PFSK-1 (cell line): ENCODE measurements around the gene GUCD1.

Experiments used
- FOXP2 ChIP-seq: optimal IDR thresholded peaks from 2 replicates; pipeline ENCODE3; 2011; ENCODE audit warnings: borderline replicate concordance, control low read depth, inconsistent platforms; ENCODE audit not compliant: insufficient read depth; ENCODE audit errors: extremely low read length, extremely low read depth
- POLR2AphosphoS5 ChIP-seq: IDR thresholded peaks from 2 replicates; pipeline ENCODE4 v1.6.1; 2012; ENCODE audit warnings: low read depth, mild to moderate bottlenecking, control low read depth, low read length, moderate library complexity
- REST ChIP-seq, 2 experiments: IDR thresholded peaks; 2 replicates each; pipeline versions ENCODE4 v1.6.1 to v1.8.0; 2011 to 2012; ENCODE audit warnings: low read depth in 2 of 2, low read length in 2 of 2, control low read depth in 1 of 2, inconsistent platforms in 1 of 2, mild to moderate bottlenecking in 1 of 2, moderate library complexity in 1 of 2; ENCODE audit not compliant: insufficient read depth in 1 of 2
- SIN3A ChIP-seq: IDR thresholded peaks from 2 replicates; pipeline ENCODE4 v1.6.1; 2012; ENCODE audit warnings: mild to moderate bottlenecking, low read length, moderate library complexity, borderline replicate concordance; ENCODE audit not compliant: insufficient read depth
- TAF1 ChIP-seq: IDR thresholded peaks from 2 replicates; pipeline ENCODE4 v1.6.1; 2012; ENCODE audit warnings: low read length, control low read depth, borderline replicate concordance; ENCODE audit not compliant: insufficient read depth

GRCh38 chr22:24518228-24518627 lies 36.7 kb downstream of the GUCD1 start:
- no peak for TF ChIP-seq POLR2AphosphoS5
- TF ChIP-seq SIN3A: no peak
- no peak for TF ChIP-seq REST (IDR thresholded peaks at IDR 0.05; ENCODE audit: insufficient read depth in 1 of 2, low read depth in 2 of 2, low read length in 2 of 2)
- no peak for TF ChIP-seq TAF1
- TF ChIP-seq FOXP2: no peak
